H1 (cell line): ENCODE data around the gene MTFP1. TPM values are rescaled to one million over a fixed set of nuclear protein-coding genes. Genes with fewer than 3 reads are reported as not detected.

Experiments
- CTCF ChIA-PET: fragments of 300-600 bp; sonication (Branson Sonifier 250); formaldehyde crosslinking; loops from one replicate; lab custom pipeline; 2021; ENCODE audit not compliant: partially characterized antibody; lab: Charles Lee
- POLR2A ChIA-PET: fragments of 300-600 bp; sonication (Branson Sonifier 250); formaldehyde crosslinking; loops from one replicate; lab custom pipeline; 2021; ENCODE audit warnings: inconsistent platforms; ENCODE audit not compliant: partially characterized antibody; lab: Charles Lee
- DNase-seq, 2 experiments: peaks; one replicate each; pipeline versions ENCODE4 v3.0.0 to v3.0.0-alpha.2; 2010 to 2022; ENCODE audit warnings: low spot score in 2 of 2, low read depth in 1 of 2, mixed read lengths in 1 of 2
- FAIRE-seq: peaks from 2 replicates; lab custom pipeline; 2011; peaks lifted over from hg19 to GRCh38; lab: Jason Lieb, UNC
- H2AFZ ChIP-seq: 2 replicates; pipeline ENCODE4 v1.8.1; 2012; ENCODE audit warnings: low read length, inconsistent platforms
- H2AK5ac ChIP-seq: 2 replicates; pipeline ENCODE4 v1.6.1; 2013; ENCODE audit warnings: low read depth, low read length
- H2BK120ac ChIP-seq: replicated peaks from 2 replicates; pipeline ENCODE3; 2013; ENCODE audit warnings: low read depth, low read length, inconsistent platforms
- H2BK12ac ChIP-seq: 2 replicates; pipeline ENCODE4 v1.6.1; 2013; ENCODE audit warnings: low read depth, low read length
- H2BK15ac ChIP-seq: 2 replicates; pipeline ENCODE4 v1.6.1; 2013; ENCODE audit warnings: low read length
- H2BK20ac ChIP-seq: 2 replicates; pipeline ENCODE4 v1.6.1; 2013; ENCODE audit warnings: low read length
- H2BK5ac ChIP-seq: 2 replicates; pipeline ENCODE4 v1.6.1; 2013; ENCODE audit warnings: low read depth, low read length
- H3K14ac ChIP-seq: 2 replicates; pipeline ENCODE4 v1.6.1; 2013; ENCODE audit warnings: inconsistent platforms; ENCODE audit not compliant: insufficient read length
- H3K18ac ChIP-seq: 2 replicates; pipeline ENCODE4 v1.6.1; 2013; ENCODE audit warnings: low read length; ENCODE audit errors: extremely low read depth
- H3K23ac ChIP-seq: 2 replicates; pipeline ENCODE4 v1.6.1; 2013; ENCODE audit warnings: inconsistent platforms; ENCODE audit not compliant: insufficient read length
- H3K23me2 ChIP-seq: 2 replicates; pipeline ENCODE4 v1.6.1; 2013; ENCODE audit warnings: low read depth, low read length
- H3K27ac ChIP-seq: 2 replicates; pipeline ENCODE4 v1.6.1; 2011; ENCODE audit warnings: low read depth, low read length, inconsistent platforms
- H3K27me3 ChIP-seq, 4 experiments: replicated peaks in 1 of 4; 1 replicate in 1 of 4; 2 replicates in 3 of 4; pipeline versions ENCODE4 v1.6.1 to v1.8.1; 2011 to 2013; ENCODE audit warnings: low read length in 3 of 4, mild to moderate bottlenecking in 3 of 4, inconsistent platforms in 2 of 4, mixed read lengths in 2 of 4, moderate library complexity in 1 of 4; ENCODE audit not compliant: control insufficient read depth in 3 of 4, insufficient read depth in 3 of 4; ENCODE audit errors: extremely low read depth in 1 of 4
- H3K36me3 ChIP-seq, 4 experiments: 2 replicates each; pipeline versions ENCODE4 v1.6.1 to v1.8.1; 2011 to 2013; ENCODE audit warnings: mild to moderate bottlenecking in 4 of 4, low read length in 3 of 4, moderate library complexity in 2 of 4, control low read depth in 1 of 4, inconsistent platforms in 1 of 4; ENCODE audit not compliant: insufficient read depth in 4 of 4, control insufficient read depth in 2 of 4
- H3K4ac ChIP-seq: replicated peaks from 2 replicates; pipeline ENCODE3; 2013; ENCODE audit warnings: low read length, low read depth, mixed read lengths, inconsistent platforms; ENCODE audit not compliant: insufficient read length
- H3K4me1 ChIP-seq, 4 experiments: replicated peaks in 1 of 4; 1 replicate in 1 of 4; 2 replicates in 3 of 4; pipeline versions ENCODE4 v1.6.1 to v1.8.1; 2011 to 2013; ENCODE audit warnings: low read length in 3 of 4, inconsistent platforms in 2 of 4, mixed read lengths in 1 of 4; ENCODE audit not compliant: insufficient read depth in 4 of 4, control insufficient read depth in 3 of 4
- H3K4me2 ChIP-seq, 2 experiments: 2 replicates each; pipeline versions ENCODE4 v1.6.1 to v1.8.1; 2011 to 2013; ENCODE audit warnings: low read depth in 2 of 2, low read length in 2 of 2, control low read depth in 1 of 2, inconsistent platforms in 1 of 2, mild to moderate bottlenecking in 1 of 2; ENCODE audit not compliant: insufficient read depth in 1 of 2
- H3K4me3 ChIP-seq, 4 experiments: fragments of 200-600, 300-600 bp in 1 of 4; sonication (generic), shearing (Covaris generic), sonication (Bioruptor Twin) in 1 of 4; 2 replicates each; pipeline versions ENCODE4 v1.5.1 to v1.8.1; 2011 to 2016; ENCODE audit warnings: low read length in 4 of 4, low read depth in 3 of 4, control low read depth in 2 of 4, inconsistent platforms in 2 of 4, mild to moderate bottlenecking in 2 of 4, mixed read lengths in 1 of 4, moderate library complexity in 1 of 4; ENCODE audit not compliant: insufficient read depth in 2 of 4; ENCODE audit errors: extremely low read depth in 1 of 4
- H3K56ac ChIP-seq: replicated peaks from 2 replicates; pipeline ENCODE3; 2013; ENCODE audit warnings: low read depth, mild to moderate bottlenecking, mixed read lengths, low read length, inconsistent platforms; ENCODE audit not compliant: insufficient read length
- H3K79me1 ChIP-seq: 2 replicates; pipeline ENCODE4 v1.6.1; 2013; ENCODE audit warnings: low read depth, low read length, control low read depth
- H3K79me2 ChIP-seq, 2 experiments: 2 replicates each; pipeline versions ENCODE4 v1.6.1 to v1.8.1; 2012 to 2013; ENCODE audit warnings: low read length in 2 of 2, mild to moderate bottlenecking in 2 of 2, inconsistent platforms in 1 of 2; ENCODE audit not compliant: insufficient read depth in 2 of 2, control insufficient read depth in 1 of 2
- H3K9ac ChIP-seq, 4 experiments: replicated peaks in 1 of 4; 1 replicate in 1 of 4; 2 replicates in 3 of 4; pipeline versions ENCODE4 v1.6.1 to v1.8.1; 2011 to 2013; ENCODE audit warnings: low read depth in 3 of 4, low read length in 3 of 4, control low read depth in 2 of 4, mild to moderate bottlenecking in 2 of 4, moderate library complexity in 2 of 4, inconsistent platforms in 1 of 4; ENCODE audit errors: extremely low read depth in 1 of 4
- H3K9me3 ChIP-seq, 2 experiments: 2 replicates each; pipeline versions ENCODE4 v1.6.1 to v1.8.1; 2012 to 2013; ENCODE audit warnings: mild to moderate bottlenecking in 2 of 2, moderate library complexity in 2 of 2, control low read depth in 1 of 2, inconsistent platforms in 1 of 2, low read depth in 1 of 2, low read length in 1 of 2, mixed read lengths in 1 of 2; ENCODE audit not compliant: insufficient read depth in 2 of 2
- H4K20me1 ChIP-seq, 2 experiments: replicated peaks in 1 of 2; 2 replicates each; pipeline versions ENCODE3 to v1.8.1; 2011 to 2013; ENCODE audit warnings: inconsistent platforms in 2 of 2, low read length in 2 of 2, mild to moderate bottlenecking in 1 of 2; ENCODE audit not compliant: insufficient read depth in 2 of 2, control insufficient read depth in 1 of 2
- H4K5ac ChIP-seq: 2 replicates; pipeline ENCODE4 v1.6.1; 2013; ENCODE audit warnings: low read length, low read depth, mixed read lengths, inconsistent platforms; ENCODE audit not compliant: insufficient read length
- H4K8ac ChIP-seq: 2 replicates; pipeline ENCODE4 v1.8.0; 2013; ENCODE audit warnings: mild to moderate bottlenecking, moderate library complexity, low read length, inconsistent platforms; ENCODE audit not compliant: insufficient read depth; ENCODE audit errors: extremely low read depth
- H4K91ac ChIP-seq: replicated peaks from 2 replicates; pipeline ENCODE3; 2013; ENCODE audit warnings: low read length, mixed read lengths, inconsistent platforms; ENCODE audit not compliant: insufficient read length
- FOSL1 ChIP-seq: IDR thresholded peaks from 2 replicates; pipeline ENCODE4 v1.6.1; 2011; ENCODE audit warnings: mild to moderate bottlenecking, low read depth, low read length, moderate library complexity; ENCODE audit not compliant: insufficient read depth
- SAP30 ChIP-seq: fragments of 300-600 bp; sonication (generic); IDR thresholded peaks from 2 replicates; pipeline ENCODE4 v1.7.1; 2012; ENCODE audit warnings: low read length, moderate library complexity, mild to moderate bottlenecking, inconsistent platforms; ENCODE audit not compliant: insufficient read depth, insufficient replicate concordance
- TEAD4 ChIP-seq: IDR thresholded peaks from 2 replicates; pipeline ENCODE4 v1.6.1; 2012; ENCODE audit warnings: low read depth, low read length, inconsistent platforms, mixed read lengths
- USF2 ChIP-seq: IDR thresholded peaks from 2 replicates; pipeline ENCODE4 v1.6.1; 2011; ENCODE audit warnings: low read length, improper control_type of control experiment
- WGBS, 2 experiments: shearing (Covaris generic) in 1 of 2; methylation state at CpG; one replicate each; pipeline versions ENCODE4 v1.1.6 to v1.1.7; 2013 to 2015; ENCODE audit warnings: low lambda C conversion rate in 2 of 2, mixed read lengths in 2 of 2, inconsistent platforms in 1 of 2, low coverage in 1 of 2, missing lambda C conversion rate in 1 of 2; ENCODE audit not compliant: insufficient replicate concordance in 2 of 2, insufficient coverage in 1 of 2, insufficient read length in 1 of 2; ENCODE audit errors: extremely low coverage in 1 of 2, missing lambda C conversion rate in 1 of 2; 5-methylcytosine and 5-hydroxymethylcytosine counted together
- polyA plus RNA-seq, 7 experiments: library from polyadenylated mRNA; depleted of rRNA in 3 of 7; stranded (reverse) in 5 of 7; unstranded in 2 of 7; fragments of >200 nt in 5 of 7; fragments of 200-250 nt in 2 of 7; gene quantifications; 1 replicate in 5 of 7; 2 replicates in 1 of 7; 4 replicates in 1 of 7; pipeline versions ENCODE4 v1.2.1 to v1.2.3, GENCODE V29; 2011 to 2013; ENCODE audit warnings: missing spikeins in 2 of 7, mixed read lengths in 2 of 7
- total RNA-seq: library from RNA; stranded (reverse); fragmentation: NEBNext Ultra II Directional; extraction: Animal tissue kit (Norgen Biotek cat#: 25700); gene quantifications from 2 replicates; pipeline ENCODE4 v1.2.1, GENCODE V29; 2021

The MTFP1 gene
- total and polyA plus RNA-seq, 2 of the 8 experiments (the other 6 are each of a cell fraction or from before 2014, with no cell fraction given) = 59.8 to 98.8 TPM

GRCh38 chr22:30427871-30428270 is 2.3 kb downstream of the MTFP1 start:
- H3K36me3 ChIP-seq = peaks cover 2 to 10% (median 7%) of the 10 kb centered on the region in 4 experiments; a peak in 6 of 8 replicates
- 0 out of 4 replicates have a peak, but pooled peaks cover 0 to 2% of the 10 kb centered on the region in 2 experiments for H3K79me2 ChIP-seq
- H3K4me2 ChIP-seq = no peak overlapping the region
- H3K27me3 ChIP-seq = no peaks in the 10 kb centered on the region
- 79% methylated on average over 1 of the region's 1 CpG; no CpG with 5 or more reads in 1 of the 2 experiments for WGBS, 2 experiments
- no peak overlapping the region for H2BK15ac ChIP-seq
- ChIA-PET POLR2A (interaction anchor here (2.6 kb wide), 1 partner anchor 71 kb away, joined by 8 read pairs; the partner anchor contains the start of genes CCDC157 and SF3A1), CTCF (interaction anchor here (0.7 to 12.0 kb wide), 7 partner anchors 9 to 140 kb away, joined by 3 to 164 read pairs (median 5); partner anchors contain the start of gene SEC14L2)
- DNase-seq = no peak
- H3K4me3 ChIP-seq = no peak overlapping the region
- no peak overlapping the region for H3K14ac ChIP-seq
- H3K9me3 ChIP-seq = no peaks in the 10 kb centered on the region
- no peak overlapping the region for H2AFZ ChIP-seq
- no peak overlapping the region for H3K9ac ChIP-seq
- no peak overlapping the region for H4K8ac ChIP-seq
- H2BK5ac ChIP-seq = no peak overlapping the region
- H3K23ac ChIP-seq = no peak overlapping the region
- no peak overlapping the region for H2AK5ac ChIP-seq
- peaks cover 18% of the 10 kb centered on the region for H3K23me2 ChIP-seq
- no peak overlapping the region for H2BK120ac ChIP-seq
- H3K4ac ChIP-seq = no peak overlapping the region
- peaks cover 0 to 23% of the 10 kb centered on the region in 2 experiments for H4K20me1 ChIP-seq
- H3K27ac ChIP-seq = no peak overlapping the region
- no peak for FAIRE-seq
- no peak overlapping the region for H3K56ac ChIP-seq
- H2BK12ac ChIP-seq = no peak overlapping the region
- TF ChIP-seq TEAD4 = no peak
- TF ChIP-seq FOSL1 = no peak
- no peak for TF ChIP-seq USF2
- TF ChIP-seq SAP30 = no peak
- no peaks in the 10 kb centered on the region; the same call in 1 of the 2 replicates for H3K79me1 ChIP-seq
- H3K4me1 ChIP-seq = peaks cover 4 to 21% (median 8%) of the 10 kb centered on the region in 4 experiments
- no peak overlapping the region for H3K18ac ChIP-seq
- H4K91ac ChIP-seq = no peak overlapping the region
- H2BK20ac ChIP-seq = no peak overlapping the region
- H4K5ac ChIP-seq = no peak overlapping the region
